ENCODE data around the gene PRPF6. TPM values are rescaled to one million over a fixed set of nuclear protein-coding genes. Genes with fewer than 3 reads are reported as not detected.

PRPF6 gene
- total and polyA plus RNA-seq, 2 of the 13 experiments (the other 11 are each of a cell fraction or from before 2014, with no cell fraction given): 63.7 to 101 TPM

GRCh38 chr20:64036346-64037198 is 55.6 kb downstream of the PRPF6 start (continued):
- TF ChIP-seq, protein P1, sequence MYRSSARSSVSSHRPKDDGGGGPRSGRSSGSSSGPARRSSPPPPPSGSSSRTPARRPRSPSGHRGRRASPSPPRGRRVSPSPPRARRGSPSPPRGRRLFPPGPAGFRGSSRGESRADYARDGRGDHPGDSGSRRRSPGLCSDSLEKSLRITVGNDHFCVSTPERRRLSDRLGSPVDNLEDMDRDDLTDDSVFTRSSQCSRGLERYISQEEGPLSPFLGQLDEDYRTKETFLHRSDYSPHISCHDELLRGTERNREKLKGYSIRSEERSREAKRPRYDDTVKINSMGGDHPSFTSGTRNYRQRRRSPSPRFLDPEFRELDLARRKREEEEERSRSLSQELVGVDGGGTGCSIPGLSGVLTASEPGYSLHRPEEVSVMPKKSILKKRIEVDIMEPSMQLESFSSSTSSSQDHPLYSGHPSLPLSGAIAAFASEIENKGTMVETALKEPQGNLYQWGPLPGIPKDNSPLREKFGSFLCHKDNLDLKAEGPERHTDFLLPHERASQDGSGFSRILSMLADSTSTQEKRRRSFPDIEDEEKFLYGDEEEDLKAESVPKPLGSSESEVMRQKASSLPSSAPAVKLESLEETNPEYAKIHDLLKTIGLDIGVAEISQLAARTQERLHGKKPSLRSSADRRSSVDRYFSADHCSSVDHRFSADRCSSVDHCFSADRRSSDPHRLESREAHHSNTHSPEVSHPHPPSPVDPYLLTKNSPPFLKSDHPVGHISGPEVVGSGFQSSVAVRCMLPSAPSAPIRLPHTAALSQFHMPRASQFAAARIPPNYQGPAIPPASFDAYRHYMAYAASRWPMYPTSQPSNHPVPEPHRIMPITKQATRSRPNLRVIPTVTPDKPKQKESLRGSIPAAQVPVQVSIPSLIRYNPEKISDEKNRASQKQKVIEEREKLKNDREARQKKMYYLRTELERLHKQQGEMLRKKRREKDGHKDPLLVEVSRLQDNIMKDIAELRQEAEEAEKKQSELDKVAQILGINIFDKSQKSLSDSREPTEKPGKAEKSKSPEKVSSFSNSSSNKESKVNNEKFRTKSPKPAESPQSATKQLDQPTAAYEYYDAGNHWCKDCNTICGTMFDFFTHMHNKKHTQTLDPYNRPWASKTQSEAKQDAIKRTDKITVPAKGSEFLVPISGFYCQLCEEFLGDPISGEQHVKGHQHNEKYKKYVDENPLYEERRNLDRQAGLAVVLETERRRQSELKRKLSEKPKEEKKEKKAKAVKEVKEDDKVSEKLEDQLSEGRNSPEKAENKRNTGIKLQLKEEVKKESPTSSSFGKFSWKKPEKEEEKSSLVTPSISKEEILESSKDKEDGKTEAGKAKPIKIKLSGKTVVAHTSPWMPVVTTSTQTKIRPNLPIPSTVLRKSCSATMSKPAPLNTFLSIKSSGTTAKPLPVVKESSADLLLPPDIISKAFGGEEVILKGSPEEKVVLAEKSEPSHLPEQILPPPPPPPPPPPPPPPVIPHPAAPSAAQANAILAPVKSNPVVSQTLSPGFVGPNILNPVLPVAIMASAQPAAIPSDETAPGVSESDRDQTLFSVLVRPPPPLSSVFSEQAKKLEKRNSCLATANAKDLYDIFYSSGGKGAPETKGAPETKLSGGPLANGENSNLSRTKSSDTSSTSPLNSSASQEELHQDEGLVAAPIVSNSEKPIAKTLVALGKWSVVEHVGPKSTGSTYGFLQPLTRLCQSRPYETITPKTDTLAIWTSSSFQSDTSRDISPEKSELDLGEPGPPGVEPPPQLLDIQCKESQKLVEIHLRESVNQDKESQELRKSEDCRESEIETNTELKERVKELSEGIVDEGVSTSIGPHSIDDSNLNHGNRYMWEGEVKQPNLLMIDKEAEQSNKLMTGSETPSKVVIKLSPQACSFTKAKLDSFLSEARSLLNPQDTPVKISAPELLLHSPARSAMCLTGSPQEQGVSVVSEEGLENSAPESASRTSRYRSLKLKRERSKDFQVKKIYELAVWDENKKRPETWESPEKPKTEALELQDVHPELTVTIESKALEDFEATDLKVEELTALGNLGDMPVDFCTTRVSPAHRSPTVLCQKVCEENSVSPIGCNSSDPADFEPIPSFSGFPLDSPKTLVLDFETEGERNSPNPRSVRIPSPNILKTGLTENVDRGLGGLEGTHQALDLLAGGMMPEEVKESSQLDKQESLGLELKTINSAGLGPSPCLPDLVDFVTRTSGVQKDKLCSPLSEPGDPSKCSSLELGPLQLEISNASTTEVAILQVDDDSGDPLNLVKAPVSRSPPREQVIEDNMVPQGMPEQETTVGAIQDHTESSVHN (CRISPR knock-in tag; IDR thresholded peaks at IDR 0.05): no peak
- TF ChIP-seq, protein P2, sequence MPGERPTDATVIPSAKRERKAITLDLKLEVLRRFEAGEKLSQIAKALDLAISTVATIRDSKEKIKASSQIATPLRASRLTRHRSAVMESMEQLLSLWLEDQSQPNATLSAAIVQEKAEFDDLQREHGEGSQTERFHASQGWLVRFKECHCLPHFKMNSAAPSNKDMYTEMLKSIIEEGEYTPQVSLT (CRISPR knock-in tag; IDR thresholded peaks at IDR 0.05; ENCODE audit: borderline replicate concordance, low read depth): no peak
- peak; percentile 26 for TF ChIP-seq HNRNPLL (IDR thresholded peaks at IDR 0.05; ENCODE audit: low read depth, low read length, poor library complexity, severe bottlenecking)
- no peak; the same call in 1 of the 2 replicates for TF ChIP-seq ZNF468 (CRISPR knock-in tag; IDR thresholded peaks at IDR 0.05)
- no peak for TF ChIP-seq ELK4 (CRISPR knock-in tag; IDR thresholded peaks at IDR 0.05; ENCODE audit: borderline replicate concordance)
- no peak for TF ChIP-seq CEBPB (IDR thresholded peaks at IDR 0.05; ENCODE audit: borderline replicate concordance, low read depth, low read length)
- TF ChIP-seq, protein P3, sequence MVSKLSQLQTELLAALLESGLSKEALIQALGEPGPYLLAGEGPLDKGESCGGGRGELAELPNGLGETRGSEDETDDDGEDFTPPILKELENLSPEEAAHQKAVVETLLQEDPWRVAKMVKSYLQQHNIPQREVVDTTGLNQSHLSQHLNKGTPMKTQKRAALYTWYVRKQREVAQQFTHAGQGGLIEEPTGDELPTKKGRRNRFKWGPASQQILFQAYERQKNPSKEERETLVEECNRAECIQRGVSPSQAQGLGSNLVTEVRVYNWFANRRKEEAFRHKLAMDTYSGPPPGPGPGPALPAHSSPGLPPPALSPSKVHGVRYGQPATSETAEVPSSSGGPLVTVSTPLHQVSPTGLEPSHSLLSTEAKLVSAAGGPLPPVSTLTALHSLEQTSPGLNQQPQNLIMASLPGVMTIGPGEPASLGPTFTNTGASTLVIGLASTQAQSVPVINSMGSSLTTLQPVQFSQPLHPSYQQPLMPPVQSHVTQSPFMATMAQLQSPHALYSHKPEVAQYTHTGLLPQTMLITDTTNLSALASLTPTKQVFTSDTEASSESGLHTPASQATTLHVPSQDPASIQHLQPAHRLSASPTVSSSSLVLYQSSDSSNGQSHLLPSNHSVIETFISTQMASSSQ (IDR thresholded peaks at IDR 0.05; ENCODE audit: low read depth): no peak
- TF ChIP-seq, protein P3 (CRISPR knock-in tag; IDR thresholded peaks at IDR 0.05; ENCODE audit: borderline replicate concordance): peak; percentile 5; the same call in 1 of the 2 replicates
- TF ChIP-seq ZNF792 (CRISPR knock-in tag; IDR thresholded peaks at IDR 0.05): peak; percentile 7; the same call in 1 of the 2 replicates
- TF ChIP-seq FIP1L1 (IDR thresholded peaks at IDR 0.05; ENCODE audit: borderline replicate concordance, insufficient read depth, low read depth, low read length): no peak; the same call in 1 of the 2 replicates
- TF ChIP-seq GATAD1 (CRISPR knock-in tag; IDR thresholded peaks at IDR 0.05): no peak; the same call in 1 of the 2 replicates
- TF ChIP-seq KLF15 (CRISPR knock-in tag; IDR thresholded peaks at IDR 0.05; ENCODE audit: borderline replicate concordance): no peak; the same call in 1 of the 2 replicates
- TF ChIP-seq SMAD1 (CRISPR knock-in tag; IDR thresholded peaks at IDR 0.05; ENCODE audit: borderline replicate concordance, low read depth): no peak

Measured in HepG2 (cell line).